ENCODE results near the gene TMEM132A.

The TMEM132A gene

GRCh38 chr11:60935676-60936442 is 11.6 kb downstream of the TMEM132A start:
- H3K4me3 ChIP-seq (ENCODE audit: low read depth, low read length): no peak overlapping the region
- TF ChIP-seq CTCF (IDR thresholded peaks at IDR 0.05; ENCODE audit: low read depth, low read length, missing control alignments): no peak
- in situ Hi-C loops (cut with HindIII; ENCODE audit: low sequenced_read_pairs): no loop called here
- DNase-seq (ENCODE audit: low read depth): no peak

DNA sequence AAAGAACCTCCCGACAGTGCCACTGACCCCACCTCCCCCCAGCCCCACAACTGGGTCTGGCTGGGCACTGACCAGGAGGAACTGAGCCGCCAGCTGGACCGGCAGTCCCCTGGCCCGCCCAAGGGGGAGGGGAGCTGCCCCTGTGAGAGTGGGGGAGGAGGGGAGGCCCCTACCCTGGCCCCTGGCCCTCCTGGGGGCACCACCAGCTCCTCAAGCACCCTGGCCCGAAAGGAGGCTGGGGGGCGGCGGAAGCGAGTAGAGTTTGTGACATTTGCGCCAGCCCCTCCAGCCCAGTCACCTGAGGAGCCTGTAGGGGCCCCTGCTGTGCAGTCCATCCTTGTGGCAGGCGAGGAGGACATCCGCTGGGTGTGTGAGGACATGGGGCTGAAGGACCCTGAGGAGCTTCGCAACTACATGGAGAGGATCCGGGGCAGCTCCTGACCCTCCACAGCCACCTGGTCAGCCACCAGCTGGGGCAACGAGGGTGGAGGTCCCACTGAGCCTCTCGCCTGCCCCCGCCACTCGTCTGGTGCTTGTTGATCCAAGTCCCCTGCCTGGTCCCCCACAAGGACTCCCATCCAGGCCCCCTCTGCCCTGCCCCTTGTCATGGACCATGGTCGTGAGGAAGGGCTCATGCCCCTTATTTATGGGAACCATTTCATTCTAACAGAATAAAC is 12.3 kb downstream of the TMEM132A start:
- no peak for DNase-seq (ENCODE audit: low read depth)
- TF ChIP-seq CTCF (IDR thresholded peaks at IDR 0.05; ENCODE audit: low read depth, low read length, missing control alignments): no peak
- in situ Hi-C loops (cut with HindIII; ENCODE audit: low sequenced_read_pairs): no loop called here
- no peak overlapping the region for H3K4me3 ChIP-seq (ENCODE audit: low read depth, low read length)

DNA sequence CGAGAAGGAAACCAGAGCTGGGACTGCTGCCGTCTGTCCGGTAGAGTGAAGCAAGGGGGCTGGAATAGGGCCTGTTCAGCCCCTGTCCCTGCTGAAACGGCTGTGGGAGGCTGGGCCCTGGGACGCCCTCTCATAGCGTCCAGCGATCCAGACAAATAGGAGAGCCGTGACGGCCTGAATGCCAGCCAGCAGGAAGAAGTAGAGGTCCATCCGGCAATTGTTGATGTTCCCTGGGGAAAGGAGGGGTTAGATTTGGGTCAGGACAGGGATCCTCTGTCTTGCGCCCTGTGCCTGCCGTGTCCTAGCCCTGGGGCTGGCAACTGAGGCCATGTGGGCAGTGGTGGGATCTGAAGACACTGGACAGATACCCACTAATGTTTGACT is 12.9 kb downstream of the TMEM132A start:
- no peak overlapping the region for H3K4me3 ChIP-seq (ENCODE audit: low read depth, low read length)
- TF ChIP-seq CTCF (IDR thresholded peaks at IDR 0.05; ENCODE audit: low read depth, low read length, missing control alignments): no peak
- in situ Hi-C loops (cut with HindIII; ENCODE audit: low sequenced_read_pairs): no loop called here
- no peak for DNase-seq (ENCODE audit: low read depth)

DNA sequence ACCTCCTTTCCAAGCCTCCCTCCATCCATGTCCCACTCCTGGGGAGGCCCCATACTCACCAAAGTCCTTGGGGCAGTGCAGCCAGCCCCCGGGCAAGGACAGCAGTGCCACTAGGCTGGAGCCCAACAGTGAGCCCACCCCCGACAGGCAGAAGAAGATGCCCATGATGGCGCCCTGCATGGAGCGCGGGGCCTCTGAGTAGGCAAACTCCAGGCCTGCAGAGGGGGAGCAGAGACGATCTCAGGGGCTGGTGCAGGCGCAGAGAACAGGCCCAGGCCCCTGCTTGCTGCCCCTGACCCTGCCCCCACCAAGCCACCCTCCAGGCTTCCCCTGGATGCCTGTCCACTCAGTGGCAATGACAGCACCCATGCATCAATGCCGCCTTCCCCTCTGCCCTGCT is 13.6 kb downstream of the TMEM132A start:
- in situ Hi-C loops (cut with HindIII; ENCODE audit: low sequenced_read_pairs): no loop called here
- DNase-seq (ENCODE audit: low read depth): no peak
- no peak overlapping the region for H3K4me3 ChIP-seq (ENCODE audit: low read depth, low read length)
- no peak for TF ChIP-seq CTCF (IDR thresholded peaks at IDR 0.05; ENCODE audit: low read depth, low read length, missing control alignments)

GRCh38 chr11:60938500-60938899 is 14.2 kb downstream of the TMEM132A start:
- no peak for TF ChIP-seq CTCF (IDR thresholded peaks at IDR 0.05; ENCODE audit: low read depth, low read length, missing control alignments)
- DNase-seq (ENCODE audit: low read depth): no peak
- H3K4me3 ChIP-seq (ENCODE audit: low read depth, low read length): no peak overlapping the region
- in situ Hi-C loops (cut with HindIII; ENCODE audit: low sequenced_read_pairs): no loop called here

DNA sequence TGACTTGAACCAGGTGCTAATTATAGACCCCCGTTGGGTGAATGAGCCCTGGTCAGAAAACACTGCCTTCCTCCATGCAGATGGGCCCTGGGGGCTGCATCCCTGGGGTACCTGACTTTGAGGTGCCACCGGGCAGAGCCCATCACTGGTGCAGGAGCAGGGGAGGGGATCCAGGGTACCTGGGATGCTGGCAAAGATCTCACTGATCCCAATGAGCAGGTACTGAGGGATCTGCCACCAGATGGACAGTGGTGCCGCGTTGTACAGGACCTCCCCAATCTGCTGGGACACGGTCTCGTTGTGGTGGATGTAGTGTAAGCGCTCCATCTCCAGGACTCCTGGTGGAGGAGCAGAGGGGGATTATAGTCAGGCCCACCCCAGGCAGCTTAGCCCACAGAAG is 15.0 kb downstream of the TMEM132A start:
- TF ChIP-seq CTCF (IDR thresholded peaks at IDR 0.05; ENCODE audit: low read depth, low read length, missing control alignments): no peak
- H3K4me3 ChIP-seq (ENCODE audit: low read depth, low read length): no peak overlapping the region
- no peak for DNase-seq (ENCODE audit: low read depth)
- in situ Hi-C loops (cut with HindIII; ENCODE audit: low sequenced_read_pairs): no loop called here
